ENCODE measurements around the gene MTFMT.

MTFMT gene

GRCh38 chr15:65060641-65061397 lies 31.4 kb upstream of the MTFMT start:
- no peak for DNase-seq (ENCODE audit: low read depth)

- no peak for DNase-seq (ENCODE audit: low read depth)
Measured at GRCh38 chr15:65059931-65060596, 30.6 kb upstream of the MTFMT start.

- no peak for DNase-seq (ENCODE audit: low read depth)
Measured at GRCh38 chr15:65059369-65059750, 29.9 kb upstream of the MTFMT start.

- DNase-seq (ENCODE audit: low read depth), result no peak
Measured at GRCh38 chr15:65058394-65059368, 29.2 kb upstream of the MTFMT start.

GRCh38 chr15:65057549-65057940 lies 28.1 kb upstream of the MTFMT start:
- no peak for DNase-seq (ENCODE audit: low read depth)

- DNase-seq (ENCODE audit: low read depth), result no peak
Measured at GRCh38 chr15:65056868-65057548, 27.6 kb upstream of the MTFMT start.

GRCh38 chr15:65056106-65056505 lies 26.7 kb upstream of the MTFMT start:
- no peak for DNase-seq (ENCODE audit: low read depth)

GRCh38 chr15:65055201-65055870 lies 25.9 kb upstream of the MTFMT start:
- DNase-seq (ENCODE audit: low read depth), result no peak

GRCh38 chr15:65054333-65055200 lies 25.1 kb upstream of the MTFMT start:
- no peak for DNase-seq (ENCODE audit: low read depth)

GRCh38 chr15:65052956-65053355 lies 23.5 kb upstream of the MTFMT start:
- no peak for DNase-seq (ENCODE audit: low read depth)

- DNase-seq (ENCODE audit: low read depth), result no peak
Measured at GRCh38 chr15:65051266-65051665, 21.8 kb upstream of the MTFMT start.

GRCh38 chr15:65050270-65050669 lies 20.8 kb upstream of the MTFMT start:
- DNase-seq (ENCODE audit: low read depth), result no peak

GRCh38 chr15:65049418-65049840 lies 20.0 kb upstream of the MTFMT start:
- DNase-seq (ENCODE audit: low read depth), result peak; percentile 85

GRCh38 chr15:65048241-65048640 lies 18.8 kb upstream of the MTFMT start:
- DNase-seq (ENCODE audit: low read depth), result no peak

- DNase-seq (ENCODE audit: low read depth), result no peak
Measured at GRCh38 chr15:65044724-65045481, 15.5 kb upstream of the MTFMT start, which contains the start of gene SLC51B. Gene SLC51B, plus strand, starts transcription at chr15:65045387. Its CDS starts 4,618 bp downstream, at chr15:65050005.

- peak; percentile 39 for DNase-seq (ENCODE audit: low read depth)
Measured at GRCh38 chr15:65044218-65044617, 14.8 kb upstream of the MTFMT start.

GRCh38 chr15:65042776-65043327 lies 13.4 kb upstream of the MTFMT start:
- DNase-seq (ENCODE audit: low read depth), result no peak

- DNase-seq (ENCODE audit: low read depth), result no peak
Measured at GRCh38 chr15:65041787-65042186, 12.3 kb upstream of the MTFMT start.

GRCh38 chr15:65040461-65040860 lies 11.0 kb upstream of the MTFMT start:
- no peak for DNase-seq (ENCODE audit: low read depth)
